DMS53 treated with DMSO at 0.1 percent for 48 hours (cell line): ENCODE data around the gene SSU72.
A peak's percentile ranks its signal among the peaks of the same experiment; 100 is the strongest.
"Not testable (repeated sequence)": the region's sequence is repeated elsewhere in the genome, so short reads cannot be mapped to it uniquely, and the experiment has no call there.

Experiments
- DNase-seq: peaks from one replicate; lab custom pipeline; 2025; ENCODE audit not compliant: unreplicated experiment; lab: John Stamatoyannopoulos, UW

The SSU72 gene

DNA sequence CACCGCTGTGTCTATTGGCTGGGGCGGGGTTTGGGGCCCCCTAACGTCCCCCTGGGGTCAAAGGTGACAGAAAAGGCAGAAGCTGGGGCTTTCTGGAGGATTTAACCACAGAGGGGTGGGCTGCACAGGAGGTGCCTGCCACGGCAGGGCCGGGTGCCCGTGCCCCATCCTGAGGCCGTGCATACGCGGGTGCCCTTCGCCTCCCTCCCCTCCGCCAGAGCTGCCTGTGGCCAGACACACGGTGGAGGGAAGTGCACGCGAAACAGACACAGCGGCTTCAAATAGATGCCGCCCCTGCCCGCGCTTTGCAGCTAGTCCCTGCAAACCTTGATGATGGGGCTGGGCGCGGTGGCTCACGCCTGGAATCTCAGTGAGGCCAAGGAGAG, 65.2 kb downstream of the SSU72 start:
- not testable (repeated sequence) for DNase-seq

DNA sequence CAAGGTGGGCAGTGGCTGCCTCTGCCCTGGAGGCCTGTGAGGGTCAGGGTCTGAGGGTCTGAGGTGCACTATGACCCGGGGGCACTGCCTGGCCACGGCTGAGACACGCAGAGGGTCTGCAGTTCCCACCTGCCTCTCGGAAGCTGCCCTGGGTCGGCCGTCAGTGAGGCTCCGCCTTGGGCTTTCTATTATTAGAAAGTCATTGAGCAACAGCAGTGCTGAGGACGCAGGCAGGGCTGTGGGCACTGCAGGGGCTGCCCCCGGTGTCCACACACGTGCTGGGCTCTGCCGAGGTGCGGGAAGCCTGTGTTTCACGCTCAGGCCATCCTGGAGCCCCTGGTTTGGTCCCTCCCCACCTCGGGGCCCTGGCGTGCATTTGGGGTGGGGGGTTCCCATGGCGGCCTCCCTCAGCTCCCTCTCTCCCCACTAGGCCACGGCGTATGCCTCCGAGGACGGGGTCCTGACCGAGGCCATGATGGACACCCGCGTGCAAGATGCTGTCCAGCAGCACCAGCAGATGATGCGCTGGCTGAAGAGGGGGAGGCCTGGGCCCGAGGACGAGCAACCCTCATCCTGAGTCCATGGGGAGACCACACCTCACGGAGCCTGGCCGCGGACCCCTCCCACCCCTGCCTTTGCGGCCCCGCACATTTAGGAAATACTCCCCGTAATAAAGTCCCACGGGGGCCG, 65.7 kb downstream of the SSU72 start:
- DNase-seq, result not testable (repeated sequence)

DNA sequence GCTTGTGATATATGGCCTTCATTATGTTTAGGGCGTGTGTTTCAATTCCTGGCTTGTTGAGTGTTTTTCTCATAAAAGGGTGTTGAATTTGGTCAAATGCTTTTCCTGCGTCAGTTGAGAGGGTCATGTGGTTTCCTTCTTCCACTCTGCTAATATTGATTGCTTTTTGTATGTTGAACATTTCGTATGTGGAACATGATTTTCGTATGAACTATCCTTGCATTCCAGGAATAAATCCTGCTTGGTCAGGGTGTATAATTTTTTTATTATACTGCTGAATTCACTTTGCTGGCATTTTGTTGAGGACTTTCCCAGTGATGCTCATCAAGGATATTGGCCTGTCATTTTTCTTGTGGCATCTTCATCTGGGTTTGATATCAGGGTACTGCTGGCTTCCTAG, 67.4 kb downstream of the SSU72 start:
- DNase-seq, result no peak

DNA sequence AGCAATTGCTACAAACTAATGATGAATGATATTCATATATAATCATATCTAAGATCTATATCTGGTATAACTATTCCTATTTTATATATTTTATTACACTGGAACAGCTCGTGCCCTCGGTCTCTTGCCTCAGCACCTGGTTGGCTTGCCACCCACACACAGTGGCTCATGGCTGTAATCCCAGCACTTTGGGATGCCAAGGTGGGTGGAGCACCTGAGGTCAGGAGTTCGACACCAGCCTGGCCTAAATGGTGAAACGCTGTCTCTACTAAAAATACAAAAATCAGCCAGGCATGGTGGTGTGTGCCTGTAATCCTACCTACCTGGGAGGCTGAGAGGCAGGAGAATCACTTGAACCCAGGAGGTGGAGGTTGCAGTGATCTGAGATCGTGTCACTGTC, 68.9 kb downstream of the SSU72 start:
- not testable (repeated sequence) for DNase-seq

DNA sequence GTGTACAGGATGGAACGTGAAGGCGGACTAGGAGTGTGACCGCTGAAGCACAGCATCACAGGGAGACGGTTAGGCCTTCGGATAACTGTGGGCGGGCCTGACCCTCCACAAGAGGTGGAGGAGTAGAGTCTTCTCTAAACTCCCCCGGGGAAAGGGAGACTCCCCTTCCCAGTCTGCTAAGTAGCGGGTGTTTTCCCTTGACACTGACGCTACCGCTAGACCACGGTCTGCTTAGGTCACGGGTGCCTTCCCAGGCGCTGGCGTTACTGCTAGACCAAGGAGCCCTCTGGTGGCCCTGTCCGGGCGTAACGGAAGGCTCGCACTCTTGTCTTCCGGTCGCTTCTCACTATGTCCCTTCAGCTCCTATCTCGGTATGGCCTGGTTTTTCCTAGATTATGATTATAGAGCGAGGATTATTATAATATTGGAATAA, 69.3 kb downstream of the SSU72 start:
- peak; percentile 37 for DNase-seq

DNA sequence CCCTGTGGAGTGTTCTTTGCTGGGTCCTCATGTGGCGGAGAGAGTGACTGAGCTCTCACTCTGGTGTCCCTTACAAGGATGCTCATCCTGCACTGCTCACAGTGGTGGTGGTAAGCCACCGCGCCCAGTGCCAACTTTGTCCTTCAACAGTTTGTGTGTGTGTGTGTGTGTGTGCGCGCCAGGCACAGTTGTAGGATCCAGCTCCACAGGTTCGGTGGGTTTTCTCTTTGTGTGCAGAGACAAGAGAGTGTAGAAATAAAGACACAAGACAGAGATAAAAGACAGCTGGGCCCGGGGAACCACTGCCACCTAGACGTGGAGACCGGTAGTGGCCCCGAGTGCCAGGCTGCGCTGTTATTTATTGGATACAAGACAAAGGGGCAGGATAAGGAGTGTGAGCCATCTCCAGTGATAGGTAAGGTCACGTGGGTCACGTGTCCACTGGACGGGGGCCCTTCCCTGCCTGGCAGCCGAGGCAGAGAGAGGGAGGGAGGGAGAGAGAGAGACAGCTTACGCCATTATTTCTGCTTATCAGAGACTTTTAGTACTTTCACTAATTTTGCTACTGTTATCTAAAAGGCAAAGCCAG, 69.8 kb downstream of the SSU72 start:
- peak; percentile 79 for DNase-seq

DNA sequence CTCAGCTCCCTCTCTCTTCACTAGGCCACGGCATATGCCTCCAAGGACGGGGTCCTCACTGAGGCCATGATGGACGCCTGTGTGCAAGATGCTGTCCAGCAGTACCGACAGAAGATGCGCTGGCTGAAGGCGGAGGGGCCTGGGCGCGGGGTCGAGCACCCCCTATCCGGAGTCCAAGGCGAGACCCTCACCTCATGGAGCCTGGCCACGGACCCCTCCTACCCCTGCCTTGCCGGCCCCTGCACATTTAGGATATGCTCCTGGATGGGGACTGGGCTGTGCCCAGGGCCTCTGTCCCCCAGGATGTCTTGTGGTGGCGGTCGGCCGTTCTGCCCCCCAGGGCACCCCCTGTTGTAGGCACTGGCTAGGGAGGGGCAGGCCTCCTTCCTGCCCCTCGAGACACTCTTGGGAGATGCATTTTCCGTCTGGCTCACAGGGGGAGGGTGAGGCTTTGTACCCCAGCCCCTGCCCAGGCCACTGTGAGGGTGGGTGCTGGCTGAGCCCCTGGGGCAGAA, 79.1 kb downstream of the SSU72 start:
- DNase-seq, result not testable (repeated sequence)

DNA sequence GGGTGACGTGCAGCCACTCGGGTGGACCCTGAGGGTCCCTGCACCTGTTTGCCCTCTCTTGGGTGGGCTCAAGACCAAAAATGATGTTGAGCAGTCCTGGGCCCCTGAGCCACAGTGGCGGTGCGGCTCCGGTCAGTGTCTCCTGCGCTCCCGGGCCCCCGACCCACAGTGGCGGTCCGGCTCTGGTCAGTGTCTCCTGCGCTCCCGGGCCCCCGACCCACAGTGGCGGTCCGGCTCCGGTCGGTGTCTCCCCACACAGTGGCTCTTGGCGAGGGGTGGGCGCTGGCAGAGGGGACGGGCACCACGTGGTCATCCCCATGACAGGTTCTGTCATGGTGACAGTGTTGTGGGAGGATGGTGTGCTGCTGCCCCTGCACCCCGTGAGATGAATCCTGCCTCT, 80.4 kb downstream of the SSU72 start:
- DNase-seq, result not testable (repeated sequence)
